ENCODE data around the gene C21orf91. TPM values are rescaled to one million over a fixed set of nuclear protein-coding genes. Genes with fewer than 3 reads are reported as not detected.
"Not testable (repeated sequence)": the region's sequence is repeated elsewhere in the genome, so short reads cannot be mapped to it uniquely, and the experiment has no call there.

The C21orf91 gene
- total RNA-seq, 2 donors from 2014 or later, result 61.0 to 101 TPM

GRCh38 chr21:17780539-17780938 lies 38.6 kb downstream of the C21orf91 start:
- DNase-seq (ENCODE audit: low spot score) (peak; percentile 72), ATAC-seq (peak; percentile 65 to 75)
- Mint-ChIP-seq H3K4me3 (peak overlapping the region; percentile 87), H3K27ac (peak overlapping the region; percentile 88 to 98), H3K36me3 (peaks cover 36% of the 10 kb centered on the region), H3K27me3 (no peaks in the 10 kb centered on the region), H3K4me1 (ENCODE audit: low read depth in 2 of 2) (peaks cover 71 to 82% of the 10 kb centered on the region in 2 donors), H3K9me3 (peaks cover 12% of the 10 kb centered on the region)

GRCh38 chr21:17779980-17780379 lies 39.2 kb downstream of the C21orf91 start:
- ATAC-seq, result no peak
- H3K9me3 Mint-ChIP-seq, result peaks cover 8% of the 10 kb centered on the region
- H3K4me1 Mint-ChIP-seq (ENCODE audit: low read depth in 2 of 2), result peaks cover 67 to 78% of the 10 kb centered on the region in 2 donors
- H3K4me3 Mint-ChIP-seq, result peak overlapping the region; percentile 87
- H3K36me3 Mint-ChIP-seq, result peaks cover 32% of the 10 kb centered on the region
- peak overlapping the region; percentile 88 to 98 for H3K27ac Mint-ChIP-seq
- no peaks in the 10 kb centered on the region for H3K27me3 Mint-ChIP-seq
- DNase-seq (ENCODE audit: low spot score), result no peak

- Mint-ChIP-seq H3K9me3 (peaks cover 7% of the 10 kb centered on the region), H3K27me3 (no peaks in the 10 kb centered on the region), H3K4me1 (ENCODE audit: low read depth in 2 of 2) (peaks cover 65 to 78% of the 10 kb centered on the region in 2 donors), H3K4me3 (peak overlapping the region; percentile 87), H3K36me3 (peaks cover 34% of the 10 kb centered on the region), H3K27ac (peak overlapping the region; percentile 88 to 98)
- DNase-seq (ENCODE audit: low spot score) (no peak), ATAC-seq (no peak)
Observed at GRCh38 chr21:17779496-17779895, 39.7 kb downstream of the C21orf91 start.

- Mint-ChIP-seq H3K36me3 (peaks cover 52% of the 10 kb centered on the region), H3K4me3 (peak overlapping the region; percentile 60), H3K27me3 (no peaks in the 10 kb centered on the region), H3K4me1 (ENCODE audit: low read depth in 2 of 2) (peaks cover 71 to 83% of the 10 kb centered on the region in 2 donors), H3K27ac (peak overlapping the region; percentile 36 to 80), H3K9me3 (peaks cover 18% of the 10 kb centered on the region)
- ATAC-seq, result peak; percentile 44 to 66
- DNase-seq (ENCODE audit: low spot score), result no peak
Observed at GRCh38 chr21:17777072-17777765, 41.9 kb downstream of the C21orf91 start.

GRCh38 chr21:17775431-17776126 lies 43.6 kb downstream of the C21orf91 start:
- Mint-ChIP-seq H3K36me3 (peaks cover 57% of the 10 kb centered on the region), H3K9me3 (peaks cover 31% of the 10 kb centered on the region), H3K4me3 (peak overlapping the region; percentile 80), H3K27ac (peak overlapping the region; percentile 36 to 80), H3K4me1 (ENCODE audit: low read depth in 2 of 2) (peaks cover 64 to 67% of the 10 kb centered on the region in 2 donors), H3K27me3 (no peaks in the 10 kb centered on the region)
- ATAC-seq (peak; percentile 87 to 88), DNase-seq (ENCODE audit: low spot score) (peak; percentile 89)

- not testable (repeated sequence) for ATAC-seq; H3K27me3 Mint-ChIP-seq; DNase-seq (ENCODE audit: low spot score)
- peaks cover 56% of the 10 kb centered on the region for H3K36me3 Mint-ChIP-seq
- H3K4me1 Mint-ChIP-seq (ENCODE audit: low read depth in 2 of 2), result peaks cover 60 to 61% of the 10 kb centered on the region in 2 donors
- H3K27ac Mint-ChIP-seq, result peak overlapping the region; percentile 36 to 80
- H3K4me3 Mint-ChIP-seq, result peak overlapping the region; percentile 80
- peaks cover 33% of the 10 kb centered on the region for H3K9me3 Mint-ChIP-seq
Observed at GRCh38 chr21:17775021-17775420, 44.1 kb downstream of the C21orf91 start.

GRCh38 chr21:17769447-17769845 lies 49.7 kb downstream of the C21orf91 start:
- Mint-ChIP-seq H3K27ac (no peak overlapping the region), H3K36me3 (peaks cover 39% of the 10 kb centered on the region), H3K4me3 (no peak overlapping the region), H3K9me3 (peaks cover 32% of the 10 kb centered on the region), H3K27me3 (no peaks in the 10 kb centered on the region), H3K4me1 (ENCODE audit: low read depth in 2 of 2) (peaks cover 21 to 38% of the 10 kb centered on the region in 2 donors)
- DNase-seq (ENCODE audit: low spot score), result no peak
- no peak for ATAC-seq

GRCh38 chr21:17768840-17769446 lies 50.2 kb downstream of the C21orf91 start:
- Mint-ChIP-seq H3K9me3 (peaks cover 27% of the 10 kb centered on the region), H3K4me3 (no peak overlapping the region), H3K4me1 (ENCODE audit: low read depth in 2 of 2) (peaks cover 16 to 38% of the 10 kb centered on the region in 2 donors), H3K36me3 (peaks cover 34% of the 10 kb centered on the region), H3K27me3 (no peaks in the 10 kb centered on the region), H3K27ac (no peak overlapping the region)
- DNase-seq (ENCODE audit: low spot score) (no peak), ATAC-seq (no peak)

- no peaks in the 10 kb centered on the region for H3K27me3 Mint-ChIP-seq
Observed at GRCh38 chr21:17765207-17765606, 53.9 kb downstream of the C21orf91 start.

GRCh38 chr21:17763288-17764037 lies 55.7 kb downstream of the C21orf91 start:
- no peak overlapping the region for H3K4me3 Mint-ChIP-seq
- peaks cover 0 to 12% of the 10 kb centered on the region in 2 donors for H3K4me1 Mint-ChIP-seq (ENCODE audit: low read depth in 2 of 2)
- peaks cover 6% of the 10 kb centered on the region for H3K36me3 Mint-ChIP-seq
- H3K27ac Mint-ChIP-seq, result no peak overlapping the region
- H3K9me3 Mint-ChIP-seq, result no peaks in the 10 kb centered on the region
- no peaks in the 10 kb centered on the region for H3K27me3 Mint-ChIP-seq
- ATAC-seq, result no peak
- no peak for DNase-seq (ENCODE audit: low spot score)

More at GRCh38 chr21:17765207-17765606, 53.9 kb downstream of the C21orf91 start:
- H3K4me3 Mint-ChIP-seq, result no peak overlapping the region
- H3K36me3 Mint-ChIP-seq, result no peaks in the 10 kb centered on the region
- peaks cover 9% of the 10 kb centered on the region for H3K9me3 Mint-ChIP-seq
- H3K4me1 Mint-ChIP-seq (ENCODE audit: low read depth in 2 of 2), result peaks cover 0 to 21% of the 10 kb centered on the region in 2 donors
- no peak overlapping the region for H3K27ac Mint-ChIP-seq
- ATAC-seq, result no peak
- DNase-seq (ENCODE audit: low spot score), result no peak

- ATAC-seq, result no peak
- Mint-ChIP-seq H3K27ac (no peak overlapping the region), H3K36me3 (peaks cover 8% of the 10 kb centered on the region), H3K4me3 (no peak overlapping the region), H3K9me3 (no peaks in the 10 kb centered on the region), H3K4me1 (ENCODE audit: low read depth in 2 of 2) (peaks cover 0 to 14% of the 10 kb centered on the region in 2 donors), H3K27me3 (no peaks in the 10 kb centered on the region)
- no peak for DNase-seq (ENCODE audit: low spot score)
Observed at GRCh38 chr21:17759511-17760178, 59.5 kb downstream of the C21orf91 start.

- H3K27ac Mint-ChIP-seq, result peak overlapping the region in 1 of 2 donors; percentile 84
- ATAC-seq, result no peak
Observed at GRCh38 chr21:17758683-17759082, 60.5 kb downstream of the C21orf91 start.

GRCh38 chr21:17757671-17758070 lies 61.5 kb downstream of the C21orf91 start:
- H3K4me1 Mint-ChIP-seq (ENCODE audit: low read depth in 2 of 2), result peaks cover 0 to 14% of the 10 kb centered on the region in 2 donors
- peaks cover 8% of the 10 kb centered on the region for H3K36me3 Mint-ChIP-seq
- peaks cover 3% of the 10 kb centered on the region for H3K9me3 Mint-ChIP-seq
- no peak overlapping the region for H3K27ac Mint-ChIP-seq
- DNase-seq (ENCODE audit: low spot score), result no peak
- no peak overlapping the region for H3K4me3 Mint-ChIP-seq
- H3K27me3 Mint-ChIP-seq, result no peaks in the 10 kb centered on the region
- ATAC-seq, result no peak

More at GRCh38 chr21:17758683-17759082, 60.5 kb downstream of the C21orf91 start:
- Mint-ChIP-seq H3K36me3 (peaks cover 8% of the 10 kb centered on the region), H3K4me3 (no peak overlapping the region), H3K4me1 (ENCODE audit: low read depth in 2 of 2) (peaks cover 0 to 13% of the 10 kb centered on the region in 2 donors), H3K9me3 (peaks cover 3% of the 10 kb centered on the region), H3K27me3 (no peaks in the 10 kb centered on the region)
- DNase-seq (ENCODE audit: low spot score), result no peak
